ENCODE measurements around the gene DSC3.

DSC3 gene

GRCh38 chr18:31042406-31043181, at the start of gene DSC3:
Gene DSC3 (minus strand): TSS chr18:31042742. CDS start chr18:31042660, 82 bp downstream.
- peak; percentile 84 for DNase-seq (ENCODE audit: low spot score)

GRCh38 chr18:31091350-31091749, 48.8 kb upstream of the DSC3 start:
- no peak for DNase-seq (ENCODE audit: low spot score)

GRCh38 chr18:31088532-31088931, 46.0 kb upstream of the DSC3 start:
- DNase-seq (ENCODE audit: low spot score): no peak

- DNase-seq (ENCODE audit: low spot score): no peak
Measured at GRCh38 chr18:31079973-31080372, 37.4 kb upstream of the DSC3 start.

- no peak for DNase-seq (ENCODE audit: low spot score)
Measured at GRCh38 chr18:31077878-31078277, 35.3 kb upstream of the DSC3 start.

- no peak for DNase-seq (ENCODE audit: low spot score)
Measured at GRCh38 chr18:31072175-31072574, 29.6 kb upstream of the DSC3 start.

- no peak for DNase-seq (ENCODE audit: low spot score)
Measured at GRCh38 chr18:31070206-31070605, 27.7 kb upstream of the DSC3 start.

GRCh38 chr18:31066266-31066665, 23.7 kb upstream of the DSC3 start:
- no peak for DNase-seq (ENCODE audit: low spot score)

GRCh38 chr18:31065036-31065773, 22.7 kb upstream of the DSC3 start:
- DNase-seq (ENCODE audit: low spot score): no peak

GRCh38 chr18:31064130-31064529, 21.6 kb upstream of the DSC3 start:
- DNase-seq (ENCODE audit: low spot score): no peak

- no peak for DNase-seq (ENCODE audit: low spot score)
Measured at GRCh38 chr18:31061945-31062344, 19.4 kb upstream of the DSC3 start.

- DNase-seq (ENCODE audit: low spot score): no peak
Measured at GRCh38 chr18:31058897-31059296, 16.4 kb upstream of the DSC3 start.

- no peak for DNase-seq (ENCODE audit: low spot score)
Measured at GRCh38 chr18:31057917-31058316, 15.4 kb upstream of the DSC3 start.

GRCh38 chr18:31057051-31057450, 14.5 kb upstream of the DSC3 start:
- DNase-seq (ENCODE audit: low spot score): no peak

GRCh38 chr18:31056296-31056695, 13.8 kb upstream of the DSC3 start:
- DNase-seq (ENCODE audit: low spot score): no peak

GRCh38 chr18:31050635-31051034, 8.1 kb upstream of the DSC3 start:
- DNase-seq (ENCODE audit: low spot score): no peak

- DNase-seq (ENCODE audit: low spot score): no peak
Measured at GRCh38 chr18:31049189-31049588, 6.6 kb upstream of the DSC3 start.

- DNase-seq (ENCODE audit: low spot score): no peak
Measured at GRCh38 chr18:31048216-31048615, 5.7 kb upstream of the DSC3 start.

GRCh38 chr18:31046916-31047315, 4.4 kb upstream of the DSC3 start:
- no peak for DNase-seq (ENCODE audit: low spot score)

GRCh38 chr18:31045599-31045998, 3.1 kb upstream of the DSC3 start:
- no peak for DNase-seq (ENCODE audit: low spot score)

GRCh38 chr18:31044926-31045325, 2.4 kb upstream of the DSC3 start:
- no peak for DNase-seq (ENCODE audit: low spot score)

- no peak for DNase-seq (ENCODE audit: low spot score)
Measured at GRCh38 chr18:31043709-31044108, 1.2 kb upstream of the DSC3 start.

- DNase-seq (ENCODE audit: low spot score): no peak
Measured at GRCh38 chr18:31042084-31042405, 497 bp downstream of the DSC3 start.

All from ecto neural progenitor cell (in vitro differentiated cells).